OCI-LY3 (cell line): Measurements from ENCODE around the gene CFAP410.

Experiments used
- H2AFZ ChIP-seq: fragments of 200-600, 300-600 bp; shearing (Covaris generic); 2 replicates; pipeline ENCODE4 v1.6.0; 2014; ENCODE audit warnings: antibody characterized with exemption, low read depth, low read length
- H3K27ac ChIP-seq: fragments of 200-600, 300-600 bp; sonication (generic); 2 replicates; pipeline ENCODE4 v1.5.1; 2014; ENCODE audit warnings: mild to moderate bottlenecking, low read length, moderate library complexity, mixed read lengths
- H3K27me3 ChIP-seq: fragments of 200-600, 300-600 bp; sonication (generic); 2 replicates; pipeline ENCODE4 v1.6.1; 2014; ENCODE audit warnings: low read depth, low read length, mixed read lengths
- H3K36me3 ChIP-seq: fragments of 200-600, 300-600 bp; sonication (generic); replicated peaks from 2 replicates; pipeline ENCODE3; 2014; ENCODE audit warnings: low read depth, low read length, mixed read lengths
- H3K4me1 ChIP-seq: fragments of 300-600, 200-600 bp; sonication (generic); 2 replicates; pipeline ENCODE4 v1.6.1; 2014; ENCODE audit warnings: low read length, mixed read lengths
- H3K4me2 ChIP-seq: fragments of 200-600, 300-600 bp; sonication (generic); 2 replicates; pipeline ENCODE4 v1.6.1; 2014; ENCODE audit warnings: low read length, mixed read lengths
- H3K4me3 ChIP-seq: fragments of 300-600, 200-600 bp; sonication (generic); 2 replicates; pipeline ENCODE4 v1.5.1; 2014; ENCODE audit warnings: antibody characterized with exemption, mild to moderate bottlenecking, low read length, moderate library complexity
- H3K79me2 ChIP-seq: fragments of 300-600, 200-600 bp; shearing (Covaris generic); 2 replicates; pipeline ENCODE4 v1.6.1; 2014; ENCODE audit warnings: mild to moderate bottlenecking, low read length, mixed read lengths
- H3K9ac ChIP-seq: fragments of 300-600, 200-600 bp; shearing (Covaris generic); 2 replicates; pipeline ENCODE4 v1.6.0; 2014; ENCODE audit warnings: mild to moderate bottlenecking, low read length, moderate library complexity
- H3K9me3 ChIP-seq: fragments of 200-600, 300-600 bp; shearing (Covaris generic); 2 replicates; pipeline ENCODE4 v1.6.1; 2014; ENCODE audit warnings: low read length, mixed read lengths; ENCODE audit not compliant: insufficient read depth
- H4K20me1 ChIP-seq: fragments of 200-600, 300-600 bp; sonication (generic); 2 replicates; pipeline ENCODE4 v1.6.1; 2016; ENCODE audit warnings: low read length, mixed read lengths; ENCODE audit not compliant: insufficient read depth
- EZH2phosphoT487 ChIP-seq: fragments of 200-600 bp; shearing (Covaris generic); IDR thresholded peaks from 2 replicates; pipeline ENCODE4 v1.6.1; 2018; ENCODE audit warnings: antibody characterized with exemption, mixed run types, low read depth
- TF ChIP-seq, protein P1 (sequence below): fragments of 200-600, 300-600 bp; sonication (generic); IDR thresholded peaks from 2 replicates; pipeline ENCODE4 v1.5.1; 2014; ENCODE audit warnings: antibody characterized with exemption, low read length, low read depth

Gene CFAP410

DNA sequence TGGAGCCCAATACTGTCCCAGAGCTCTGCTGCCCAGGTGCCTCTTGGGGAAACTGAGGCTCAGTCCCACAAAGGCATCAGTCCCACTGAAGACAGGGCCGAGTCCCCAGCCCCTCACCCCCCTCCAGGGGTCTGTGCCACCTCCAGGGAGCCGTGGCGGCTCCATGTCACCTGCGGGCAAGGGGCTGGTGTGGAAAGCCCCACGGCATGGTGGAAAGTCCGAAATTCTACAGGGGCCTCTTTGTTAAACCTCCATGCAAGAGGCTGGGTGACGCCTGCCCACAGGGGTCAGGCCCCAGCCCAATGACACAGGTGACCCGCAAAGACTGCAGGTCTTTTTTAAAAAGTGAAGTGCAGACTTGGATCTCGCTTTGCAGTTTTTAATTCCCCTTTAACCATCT is 56.8 kb downstream of the CFAP410 start:
- Histone ChIP-seq H2AFZ (peak overlapping the region; percentile 54; the same call in 1 of the 2 replicates), H3K79me2 (no peaks in the 10 kb centered on the region), H3K36me3 (no peaks in the 10 kb centered on the region), H3K4me3 (no peak overlapping the region), H3K27me3 (no peaks in the 10 kb centered on the region), H4K20me1 (no peaks in the 10 kb centered on the region), H3K9me3 (no peaks in the 10 kb centered on the region), H3K4me2 (peak overlapping the region; percentile 56), H3K4me1 (peaks cover 55% of the 10 kb centered on the region), H3K9ac (no peak overlapping the region; the same call in 1 of the 2 replicates), H3K27ac (peak overlapping the region; percentile 28; the same call in 1 of the 2 replicates)
- no peak for TF ChIP-seq EZH2phosphoT487
- TF ChIP-seq, protein P1, sequence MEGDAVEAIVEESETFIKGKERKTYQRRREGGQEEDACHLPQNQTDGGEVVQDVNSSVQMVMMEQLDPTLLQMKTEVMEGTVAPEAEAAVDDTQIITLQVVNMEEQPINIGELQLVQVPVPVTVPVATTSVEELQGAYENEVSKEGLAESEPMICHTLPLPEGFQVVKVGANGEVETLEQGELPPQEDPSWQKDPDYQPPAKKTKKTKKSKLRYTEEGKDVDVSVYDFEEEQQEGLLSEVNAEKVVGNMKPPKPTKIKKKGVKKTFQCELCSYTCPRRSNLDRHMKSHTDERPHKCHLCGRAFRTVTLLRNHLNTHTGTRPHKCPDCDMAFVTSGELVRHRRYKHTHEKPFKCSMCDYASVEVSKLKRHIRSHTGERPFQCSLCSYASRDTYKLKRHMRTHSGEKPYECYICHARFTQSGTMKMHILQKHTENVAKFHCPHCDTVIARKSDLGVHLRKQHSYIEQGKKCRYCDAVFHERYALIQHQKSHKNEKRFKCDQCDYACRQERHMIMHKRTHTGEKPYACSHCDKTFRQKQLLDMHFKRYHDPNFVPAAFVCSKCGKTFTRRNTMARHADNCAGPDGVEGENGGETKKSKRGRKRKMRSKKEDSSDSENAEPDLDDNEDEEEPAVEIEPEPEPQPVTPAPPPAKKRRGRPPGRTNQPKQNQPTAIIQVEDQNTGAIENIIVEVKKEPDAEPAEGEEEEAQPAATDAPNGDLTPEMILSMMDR = no peak

DNA sequence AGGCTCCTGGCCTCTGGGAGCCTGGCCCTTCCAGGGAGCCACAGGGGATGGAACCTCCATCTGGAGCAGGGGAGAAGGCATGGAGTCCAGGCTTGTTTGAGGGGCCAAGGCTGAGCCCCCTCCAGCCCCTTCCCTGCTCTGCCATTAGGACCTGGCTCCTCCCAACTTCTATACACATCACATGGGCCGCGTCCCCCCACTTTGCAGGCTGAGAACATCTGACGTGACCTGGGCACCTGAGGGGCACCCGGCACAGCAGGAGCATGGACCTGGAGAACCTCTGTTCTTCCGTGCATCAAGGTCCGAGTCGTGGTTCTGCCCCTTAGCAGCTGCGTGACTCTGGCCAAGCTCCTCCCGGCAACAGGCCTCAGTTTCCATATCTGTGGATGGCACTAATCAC is 57.4 kb downstream of the CFAP410 start:
- Histone ChIP-seq H3K27ac (no peak overlapping the region), H3K9ac (no peak overlapping the region), H3K4me2 (no peak overlapping the region), H4K20me1 (no peaks in the 10 kb centered on the region), H3K36me3 (no peaks in the 10 kb centered on the region), H3K9me3 (no peaks in the 10 kb centered on the region), H3K27me3 (no peaks in the 10 kb centered on the region), H3K79me2 (no peaks in the 10 kb centered on the region), H3K4me1 (peaks cover 50% of the 10 kb centered on the region), H3K4me3 (no peak overlapping the region), H2AFZ (no peak overlapping the region)
- TF ChIP-seq, protein P1 = no peak
- TF ChIP-seq EZH2phosphoT487 = no peak

DNA sequence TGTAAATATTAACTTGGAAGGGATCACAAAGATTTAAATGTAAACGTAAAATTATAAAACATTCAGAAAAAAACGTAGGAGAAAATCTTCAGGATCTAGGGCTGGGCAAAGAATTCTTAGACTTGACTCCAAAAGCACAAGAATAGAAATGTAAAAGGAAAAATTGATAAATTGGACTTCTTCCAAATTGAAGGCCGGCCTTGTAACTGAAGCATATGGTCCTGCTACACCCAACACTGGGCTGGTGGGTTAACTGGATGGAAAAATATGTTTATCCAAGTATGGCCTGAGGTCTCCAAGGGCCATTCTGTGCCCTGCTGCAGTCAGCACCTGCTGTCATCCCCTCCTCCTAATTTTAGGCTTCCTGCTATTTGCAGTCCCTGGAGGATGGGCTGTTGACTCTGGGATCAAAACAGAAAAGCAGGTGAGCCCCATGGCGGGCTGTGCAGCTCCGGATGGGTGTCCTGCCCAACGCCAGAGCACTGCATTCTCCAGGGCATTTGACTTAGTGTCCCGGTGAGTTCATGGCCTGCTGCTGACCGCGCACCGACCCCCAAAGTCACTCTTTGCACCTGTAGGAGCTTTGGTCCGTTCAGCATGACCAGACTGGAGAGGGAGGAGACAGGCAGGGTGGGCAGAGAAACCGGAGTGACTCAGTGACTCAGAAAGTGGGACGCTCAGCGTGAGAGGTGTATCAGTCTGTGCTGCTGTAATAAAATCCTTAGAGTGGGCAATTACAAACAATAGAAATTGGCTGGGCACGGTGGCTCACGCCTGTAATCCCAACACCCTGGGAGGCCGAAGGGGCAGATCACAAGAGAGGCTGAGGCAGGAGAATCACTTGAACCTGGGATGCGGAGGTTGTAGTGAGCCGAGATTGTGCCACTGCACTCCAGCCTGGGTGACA is 59.6 kb downstream of the CFAP410 start:
- Histone ChIP-seq H2AFZ (no peak overlapping the region), H3K36me3 (no peaks in the 10 kb centered on the region), H3K9ac (no peak overlapping the region), H3K4me3 (no peak overlapping the region), H3K79me2 (no peaks in the 10 kb centered on the region), H3K27ac (no peak overlapping the region), H3K4me2 (no peak overlapping the region), H3K9me3 (no peaks in the 10 kb centered on the region), H3K27me3 (no peaks in the 10 kb centered on the region), H3K4me1 (peaks cover 28% of the 10 kb centered on the region), H4K20me1 (no peaks in the 10 kb centered on the region)
- no peak for TF ChIP-seq EZH2phosphoT487
- TF ChIP-seq, protein P1 = no peak
